Hematopoietic multipotent progenitor cell treated with erythropoietin and hydrocortisone succinate and interleukin-3 and kit ligand, for 6 days (in vitro differentiated cells): ENCODE results near the gene CRYL1.

Experiments
- DNase-seq: peaks from one replicate; pipeline ENCODE4 v3.0.0-alpha.2; 2015

Gene CRYL1

GRCh38 chr13:20394169-20394501, 131.5 kb downstream of the CRYL1 start:
- no peak for DNase-seq

- no peak for DNase-seq
Measured at GRCh38 chr13:20393273-20394168, 132.1 kb downstream of the CRYL1 start.

- DNase-seq: no peak
Measured at GRCh38 chr13:20392530-20392929, 133.1 kb downstream of the CRYL1 start.

- DNase-seq: no peak
Measured at GRCh38 chr13:20391597-20392452, 133.8 kb downstream of the CRYL1 start.

GRCh38 chr13:20390526-20391175, 135.0 kb downstream of the CRYL1 start:
- DNase-seq: no peak

- DNase-seq: no peak
Measured at GRCh38 chr13:20389696-20390525, 135.7 kb downstream of the CRYL1 start.

GRCh38 chr13:20388184-20388583, 137.5 kb downstream of the CRYL1 start:
- DNase-seq: no peak

- no peak for DNase-seq
Measured at GRCh38 chr13:20387441-20387971, 138.2 kb downstream of the CRYL1 start.

- DNase-seq: no peak
Measured at GRCh38 chr13:20387006-20387405, 138.7 kb downstream of the CRYL1 start.

- DNase-seq: no peak
Measured at GRCh38 chr13:20383058-20383457, 142.6 kb downstream of the CRYL1 start.

GRCh38 chr13:20381401-20381800, 144.3 kb downstream of the CRYL1 start:
- DNase-seq: no peak

- DNase-seq: no peak
Measured at GRCh38 chr13:20378721-20379120, 146.9 kb downstream of the CRYL1 start.

- DNase-seq: no peak
Measured at GRCh38 chr13:20377720-20378119, 147.9 kb downstream of the CRYL1 start.

- no peak for DNase-seq
Measured at GRCh38 chr13:20375871-20376270, 149.8 kb downstream of the CRYL1 start.

GRCh38 chr13:20373861-20374260, 151.8 kb downstream of the CRYL1 start:
- DNase-seq: no peak

- DNase-seq: no peak
Measured at GRCh38 chr13:20371825-20372224, 153.8 kb downstream of the CRYL1 start.

- no peak for DNase-seq
Measured at GRCh38 chr13:20370815-20371421, 154.7 kb downstream of the CRYL1 start.

GRCh38 chr13:20369886-20370361, 155.7 kb downstream of the CRYL1 start:
- no peak for DNase-seq

GRCh38 chr13:20366056-20366455, 159.6 kb downstream of the CRYL1 start:
- DNase-seq: no peak

GRCh38 chr13:20363603-20364002, 162.1 kb downstream of the CRYL1 start:
- no peak for DNase-seq

- no peak for DNase-seq
Measured at GRCh38 chr13:20363172-20363571, 162.5 kb downstream of the CRYL1 start.
